NCI-H146 (cell line): ENCODE measurements around the gene SF3A2.

Experiments used
- DNase-seq: peaks from one replicate; lab custom pipeline; 2025; lab: John Stamatoyannopoulos, UW

SF3A2 gene

DNA sequence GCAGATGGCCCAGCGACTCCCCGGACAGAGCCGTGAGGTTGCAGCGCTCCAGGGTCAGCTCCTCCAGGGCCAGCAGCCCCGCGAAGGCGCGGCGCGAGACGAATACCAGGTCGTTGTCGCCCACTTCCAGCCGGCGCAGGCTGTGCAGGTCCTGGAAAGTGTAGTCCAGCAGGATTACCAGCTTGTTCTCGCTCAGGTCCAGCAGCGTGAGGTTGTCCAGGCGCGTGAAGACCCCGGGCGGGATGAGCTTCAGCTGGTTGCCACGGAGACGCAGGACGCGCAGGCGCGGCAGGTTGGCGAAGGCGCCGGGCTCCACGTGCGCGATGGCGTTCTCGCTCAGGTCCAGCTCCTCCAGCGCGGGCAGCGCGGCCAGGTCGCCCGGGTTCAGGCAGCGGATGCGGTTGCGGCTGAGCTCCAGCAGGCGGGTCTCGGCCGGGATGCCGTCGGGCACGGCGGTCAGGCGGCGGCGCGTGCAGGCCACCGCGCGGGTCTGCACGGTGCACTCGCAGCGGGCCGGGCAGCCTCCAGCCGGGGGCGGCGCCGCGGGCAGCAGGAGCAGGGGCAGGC lies 54.6 kb downstream of the SF3A2 start:
- peak; percentile 75 for DNase-seq

DNA sequence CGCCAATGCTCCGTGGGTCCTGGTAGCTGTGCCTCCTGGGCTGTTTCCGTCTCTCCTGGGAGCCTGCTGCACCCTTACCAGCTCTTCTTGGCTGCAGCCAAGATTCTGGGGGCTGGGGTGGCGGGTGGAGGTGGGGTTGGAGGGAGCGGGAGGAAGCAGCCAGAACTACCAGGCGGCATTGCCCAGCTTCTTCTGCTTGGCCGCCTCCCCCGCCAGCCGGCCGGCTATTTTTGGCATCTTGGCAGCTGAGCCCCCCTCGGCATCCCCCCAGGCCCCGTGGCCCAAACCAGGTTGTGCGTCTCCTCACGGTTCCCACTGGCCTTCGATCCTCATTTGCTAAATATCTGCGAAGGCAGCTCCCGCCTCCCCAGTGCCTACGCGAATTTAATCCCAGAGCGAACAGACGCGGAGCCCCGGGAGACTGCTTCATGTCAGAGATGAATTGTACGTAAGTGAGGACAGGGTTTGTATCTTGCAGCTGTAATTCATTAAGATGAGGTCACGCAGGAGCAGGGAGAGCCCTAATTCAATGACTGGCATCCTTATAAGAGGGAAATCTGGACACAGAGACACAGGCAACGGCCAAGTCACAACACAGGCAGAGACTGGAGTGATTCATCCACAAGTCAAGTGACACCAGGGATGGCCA lies 58.2 kb downstream of the SF3A2 start:
- no peak for DNase-seq

DNA sequence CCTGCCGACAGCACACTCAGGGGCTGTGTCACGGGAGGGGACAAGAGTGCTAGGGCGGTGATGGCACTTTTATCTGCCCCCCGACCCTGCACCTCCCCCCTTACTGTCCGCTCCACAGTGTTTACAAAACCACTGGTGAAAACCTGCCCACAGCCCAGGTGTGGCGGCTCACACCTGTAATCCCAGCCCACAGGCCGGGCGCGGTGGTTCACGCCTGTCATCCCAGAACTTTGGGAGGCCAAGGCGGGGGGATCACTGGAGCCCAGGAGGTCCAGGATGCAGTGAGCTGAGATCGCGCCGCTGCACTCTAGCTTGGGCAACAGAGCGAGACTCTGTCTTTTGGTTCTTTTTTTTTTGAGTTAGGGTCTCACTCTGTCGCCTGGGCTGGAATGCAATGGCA lies 59.5 kb downstream of the SF3A2 start:
- no peak for DNase-seq
